Measurements from ENCODE around the gene ST14.
"Not testable (repeated sequence)": the region's sequence is repeated elsewhere in the genome, so short reads cannot be mapped to it uniquely, and the experiment has no call there.

The ST14 gene

GRCh38 chr11:130190371-130190881 lies 30.8 kb downstream of the ST14 start:
- no peak for DNase-seq

- no peak for DNase-seq
Measured at GRCh38 chr11:130191896-130192295, 32.3 kb downstream of the ST14 start.

GRCh38 chr11:130192845-130193267 lies 33.3 kb downstream of the ST14 start:
- no peak for DNase-seq

GRCh38 chr11:130193551-130193950 lies 34.0 kb downstream of the ST14 start:
- not testable (repeated sequence) for DNase-seq

DNA sequence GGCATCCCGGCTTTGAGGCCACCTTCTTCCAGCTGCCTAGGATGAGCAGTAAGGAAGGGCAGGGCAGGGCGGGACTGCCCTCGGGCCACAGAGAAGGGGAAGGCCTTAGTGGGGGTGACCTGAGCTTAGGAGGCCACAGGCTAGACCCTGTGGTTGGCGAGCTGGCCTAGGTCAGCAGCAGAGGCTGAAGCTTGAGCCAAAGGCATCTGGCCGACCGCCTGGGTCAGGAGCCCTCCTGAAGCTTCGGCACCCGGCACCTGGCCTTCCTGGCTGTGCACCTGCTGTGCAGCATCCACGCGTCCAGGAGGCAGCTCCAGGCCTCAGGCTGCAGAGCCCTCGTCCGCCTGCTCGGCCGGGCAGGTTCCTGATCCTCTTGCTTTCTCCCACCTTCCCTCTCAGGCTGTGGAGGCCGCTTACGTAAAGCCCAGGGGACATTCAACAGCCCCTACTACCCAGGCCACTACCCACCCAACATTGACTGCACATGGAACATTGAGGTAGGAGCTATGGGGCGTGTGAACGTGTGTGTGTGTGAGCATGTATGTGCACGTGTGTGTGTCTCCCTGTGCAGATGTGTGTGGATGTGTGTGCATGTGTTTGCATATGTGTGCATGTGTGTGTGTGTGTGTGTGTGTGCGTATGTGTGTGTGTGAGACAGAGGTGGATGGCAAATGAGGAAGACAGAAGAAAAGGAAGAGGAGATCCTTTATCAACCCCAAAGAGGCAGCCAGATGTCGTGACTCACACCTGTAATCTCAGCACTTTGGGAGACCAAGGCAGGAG lies 34.9 kb downstream of the ST14 start:
- no peak for DNase-seq

DNA sequence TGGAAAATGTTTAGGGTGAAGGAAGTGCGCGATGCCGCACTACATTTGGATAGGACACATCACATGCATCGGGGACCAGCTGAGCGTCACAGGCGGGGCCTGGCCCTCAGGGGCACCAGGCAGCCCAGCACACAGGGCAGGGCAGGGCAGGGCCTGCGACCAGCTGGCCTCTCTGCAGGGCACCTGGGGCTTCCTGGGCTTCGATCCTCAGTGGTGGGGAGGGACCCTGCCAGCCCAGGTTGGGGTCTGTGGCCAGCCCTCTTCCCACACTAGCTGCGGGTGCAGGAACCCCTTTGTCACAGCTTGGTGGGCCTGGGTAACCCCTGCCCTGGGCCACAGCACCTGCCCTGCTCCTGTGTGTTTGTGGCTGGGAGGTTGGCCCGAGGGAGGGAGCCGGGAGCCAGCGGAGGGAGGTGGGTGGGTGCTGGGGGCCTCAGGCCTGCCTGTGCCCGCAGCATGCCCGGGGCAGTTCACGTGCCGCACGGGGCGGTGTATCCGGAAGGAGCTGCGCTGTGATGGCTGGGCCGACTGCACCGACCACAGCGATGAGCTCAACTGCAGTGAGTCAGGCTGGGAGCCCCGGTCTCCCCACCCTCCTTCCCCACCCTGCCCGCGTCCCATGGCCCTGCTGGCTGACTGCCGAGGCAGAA lies 37.9 kb downstream of the ST14 start:
- DNase-seq: no peak

DNA sequence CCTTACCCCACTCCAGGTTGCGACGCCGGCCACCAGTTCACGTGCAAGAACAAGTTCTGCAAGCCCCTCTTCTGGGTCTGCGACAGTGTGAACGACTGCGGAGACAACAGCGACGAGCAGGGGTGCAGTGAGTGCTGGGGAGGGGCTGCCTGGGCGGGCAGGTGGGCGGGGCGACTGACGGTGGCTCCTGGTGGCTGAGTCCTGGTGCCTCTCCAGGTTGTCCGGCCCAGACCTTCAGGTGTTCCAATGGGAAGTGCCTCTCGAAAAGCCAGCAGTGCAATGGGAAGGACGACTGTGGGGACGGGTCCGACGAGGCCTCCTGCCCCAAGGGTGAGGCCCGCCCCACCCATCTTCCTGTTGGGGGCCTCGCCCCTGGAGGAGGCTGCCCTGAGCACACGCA lies 38.7 kb downstream of the ST14 start:
- DNase-seq: no peak

DNA sequence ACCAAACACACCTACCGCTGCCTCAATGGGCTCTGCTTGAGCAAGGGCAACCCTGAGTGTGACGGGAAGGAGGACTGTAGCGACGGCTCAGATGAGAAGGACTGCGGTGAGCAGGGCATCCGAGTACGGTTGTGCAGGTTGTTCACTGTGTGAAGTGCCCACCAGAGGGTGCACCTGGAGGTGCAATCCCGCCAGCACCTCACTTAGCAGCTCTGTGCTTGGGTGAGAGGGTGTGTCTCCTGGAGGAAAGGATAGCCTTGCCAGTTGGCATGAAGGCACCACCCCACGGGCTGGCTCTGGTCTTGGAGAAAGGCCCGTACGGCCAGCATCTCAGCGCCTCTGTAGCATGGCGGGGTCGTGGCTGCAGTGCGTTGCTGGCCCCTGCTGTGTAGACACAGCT lies 39.4 kb downstream of the ST14 start:
- no peak for DNase-seq

- no peak for DNase-seq
Measured at GRCh38 chr11:130199792-130200191, 40.2 kb downstream of the ST14 start.

GRCh38 chr11:130201026-130201425 lies 41.4 kb downstream of the ST14 start:
- DNase-seq: no peak

DNA sequence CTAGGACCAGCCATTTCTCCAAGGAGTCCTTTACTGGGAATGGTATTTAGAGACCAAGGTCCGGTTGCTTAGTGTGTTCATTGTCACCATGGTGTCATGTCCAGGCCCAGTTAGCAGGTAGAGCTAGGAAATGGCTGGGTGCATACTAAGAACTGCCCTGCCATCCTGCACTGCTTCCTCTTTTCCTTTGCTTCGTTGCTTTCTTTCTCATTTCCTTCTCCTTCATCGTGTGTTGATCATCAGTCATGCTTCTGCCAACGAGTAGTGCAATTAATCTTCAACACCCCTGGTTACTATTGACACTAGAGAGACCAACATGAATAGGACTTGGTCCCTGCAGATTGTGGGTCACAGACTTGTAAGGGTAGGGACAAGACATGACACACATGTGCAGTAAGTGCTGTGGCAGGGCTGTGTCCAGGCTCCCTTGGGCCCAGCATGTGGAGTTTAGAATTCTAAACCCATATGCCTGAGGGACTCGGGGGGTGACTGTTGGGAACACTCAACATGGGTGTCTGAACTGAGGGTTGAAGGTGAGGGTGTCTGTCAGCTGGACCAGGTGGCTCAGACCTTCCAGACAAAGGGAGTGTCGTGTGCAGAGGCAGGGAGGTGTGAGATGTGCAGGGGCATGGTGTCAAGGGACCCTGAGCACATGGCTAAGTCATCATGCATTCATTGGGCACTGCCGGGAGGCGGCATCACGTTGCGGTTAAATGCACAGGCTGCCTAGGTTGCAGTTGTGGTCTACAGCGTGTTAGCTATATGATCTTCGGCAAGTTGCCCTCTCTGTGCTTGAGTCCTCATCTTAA lies 42.6 kb downstream of the ST14 start:
- DNase-seq: no peak

GRCh38 chr11:130202818-130203689 lies 43.5 kb downstream of the ST14 start:
- no peak for DNase-seq

- DNase-seq: no peak
Measured at GRCh38 chr11:130203766-130204702, 44.5 kb downstream of the ST14 start.

DNA sequence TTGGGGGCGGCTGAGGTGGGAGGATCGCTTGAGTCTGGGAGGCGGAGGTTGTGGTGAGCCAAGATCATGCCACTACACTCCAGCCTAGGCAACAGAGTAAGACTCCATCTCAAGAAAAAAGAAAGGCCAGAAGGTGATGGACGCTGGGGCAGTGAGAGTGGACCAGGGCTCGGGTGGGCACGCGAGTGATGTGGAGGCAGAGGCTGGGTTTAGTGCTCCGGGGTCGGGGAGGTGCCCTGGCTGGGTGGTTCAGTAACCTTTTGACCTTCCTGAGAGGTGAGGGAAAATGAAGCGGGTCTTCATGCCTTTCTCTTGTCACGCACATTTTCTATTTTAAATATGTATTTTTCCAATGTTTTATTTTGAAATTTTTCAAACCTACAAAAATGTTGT lies 45.1 kb downstream of the ST14 start:
- no peak for DNase-seq

DNA sequence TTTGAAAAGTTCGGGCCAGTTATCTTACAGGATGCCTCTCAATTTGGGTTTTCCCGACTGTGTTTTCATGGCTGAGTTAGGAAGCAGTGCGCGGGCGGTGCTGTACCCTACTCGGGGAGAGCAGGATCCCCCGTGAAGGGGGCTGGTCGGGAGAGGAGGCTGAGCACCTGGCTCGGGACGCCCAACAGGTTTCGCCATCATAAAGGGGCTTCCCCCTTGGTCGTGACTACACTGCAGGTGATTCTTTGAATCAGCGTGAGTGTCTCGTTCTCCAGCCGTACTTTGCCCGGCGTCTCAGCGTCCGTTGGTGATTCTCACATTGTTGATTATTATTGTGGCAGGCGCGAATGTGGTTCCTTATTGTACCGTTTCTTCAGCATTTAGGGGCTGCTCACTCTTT lies 46.6 kb downstream of the ST14 start:
- no peak for DNase-seq

GRCh38 chr11:130208241-130209127 lies 48.9 kb downstream of the ST14 start:
- DNase-seq: no peak

- no peak for DNase-seq
Measured at GRCh38 chr11:130209128-130209932, 49.7 kb downstream of the ST14 start.

DNA sequence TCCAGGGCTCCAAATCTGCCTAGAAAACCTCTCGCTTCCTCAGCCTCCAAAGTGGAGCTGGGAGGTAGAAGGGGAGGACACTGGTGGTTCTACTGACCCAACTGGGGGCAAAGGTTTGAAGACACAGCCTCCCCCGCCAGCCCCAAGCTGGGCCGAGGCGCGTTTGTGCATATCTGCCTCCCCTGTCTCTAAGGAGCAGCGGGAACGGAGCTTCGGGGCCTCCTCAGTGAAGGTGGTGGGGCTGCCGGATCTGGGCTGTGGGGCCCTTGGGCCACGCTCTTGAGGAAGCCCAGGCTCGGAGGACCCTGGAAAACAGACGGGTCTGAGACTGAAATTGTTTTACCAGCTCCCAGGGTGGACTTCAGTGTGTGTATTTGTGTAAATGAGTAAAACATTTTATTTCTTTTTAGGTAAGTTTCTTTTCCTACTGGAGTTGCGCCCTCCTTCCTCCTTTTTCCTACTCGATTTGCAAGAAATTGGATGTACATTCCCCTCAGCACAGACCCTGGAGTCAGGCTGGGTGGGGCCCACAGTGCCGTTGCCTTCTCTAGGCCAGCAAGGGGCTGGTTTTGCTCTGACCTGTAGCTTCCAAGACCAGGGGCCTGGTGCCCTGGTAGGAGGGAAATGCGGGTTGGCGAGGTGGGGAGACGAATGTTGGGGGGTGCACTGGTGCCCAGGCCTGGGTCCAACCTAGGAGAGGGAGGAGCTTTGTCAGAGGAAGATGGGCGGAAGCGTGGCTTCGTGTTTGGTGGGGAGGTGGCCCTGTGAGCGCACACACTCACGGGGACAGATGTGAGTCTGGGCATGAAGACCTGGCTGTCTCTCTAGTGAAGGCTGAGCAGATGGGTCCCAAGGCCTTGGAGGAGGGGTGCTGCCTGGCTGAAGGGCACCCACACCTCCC lies 50.6 kb downstream of the ST14 start:
- no peak for DNase-seq

Data from DMS 273 treated with DMSO at 0.1 percent for 48 hours (cell line).